ENCODE results near the gene CAB39. TPM values are rescaled to one million over a fixed set of nuclear protein-coding genes. Genes with fewer than 3 reads are reported as not detected.
A peak's percentile ranks its signal among the peaks of the same experiment; 100 is the strongest.

The CAB39 gene
- total RNA-seq, 1 experiment from 2014 or later: 91.7 TPM

DNA sequence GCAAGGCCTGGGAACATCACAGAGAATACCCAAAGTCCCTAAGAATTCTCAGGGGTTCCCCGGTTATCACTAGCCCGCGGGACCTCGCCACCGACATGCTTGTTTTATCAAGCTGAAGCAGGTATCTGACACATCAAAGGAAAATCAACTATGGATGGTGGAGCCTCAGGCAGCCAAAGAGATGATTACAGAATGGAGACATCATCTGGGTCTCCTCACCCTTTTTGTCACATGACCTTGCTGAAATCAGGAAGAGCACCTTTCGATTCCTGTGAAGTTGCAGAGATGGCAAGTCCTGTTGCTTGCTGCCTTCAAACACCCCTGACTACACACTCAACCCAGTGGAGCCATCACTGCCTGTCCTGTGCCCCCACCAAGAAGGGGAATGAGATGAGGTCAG, 19.2 kb upstream of the CAB39 start:
- intact Hi-C loops (cut with micrococcal nuclease): no loop called here
- Mint-ChIP-seq H3K36me3 (ENCODE audit: insufficient read depth, unreplicated experiment) (peaks cover 5% of the 10 kb centered on the region), H3K27me3 (ENCODE audit: insufficient read depth, unreplicated experiment) (no peaks in the 10 kb centered on the region), H3K4me1 (ENCODE audit: insufficient read depth, unreplicated experiment) (peaks cover 23% of the 10 kb centered on the region), H3K9me3 (ENCODE audit: unreplicated experiment) (no peaks in the 10 kb centered on the region), H3K27ac (ENCODE audit: low read depth, unreplicated experiment) (no peak overlapping the region), H3K4me3 (ENCODE audit: unreplicated experiment) (no peak overlapping the region)
- no TSS peak for BruUV-seq (replicated peaks)
- DNase-seq (ENCODE audit: unreplicated experiment): no peak
- ChIA-PET CTCF (interaction anchor here (0.7 to 1.1 kb wide), 2 partner anchors 18 to 21 kb away, joined by 3 read pairs; no protein-coding TSS in a partner anchor), POLR2A (no interaction called here)
- TF ChIP-seq CTCF (IDR thresholded peaks at IDR 0.05; ENCODE audit: unreplicated experiment): no peak

DNA sequence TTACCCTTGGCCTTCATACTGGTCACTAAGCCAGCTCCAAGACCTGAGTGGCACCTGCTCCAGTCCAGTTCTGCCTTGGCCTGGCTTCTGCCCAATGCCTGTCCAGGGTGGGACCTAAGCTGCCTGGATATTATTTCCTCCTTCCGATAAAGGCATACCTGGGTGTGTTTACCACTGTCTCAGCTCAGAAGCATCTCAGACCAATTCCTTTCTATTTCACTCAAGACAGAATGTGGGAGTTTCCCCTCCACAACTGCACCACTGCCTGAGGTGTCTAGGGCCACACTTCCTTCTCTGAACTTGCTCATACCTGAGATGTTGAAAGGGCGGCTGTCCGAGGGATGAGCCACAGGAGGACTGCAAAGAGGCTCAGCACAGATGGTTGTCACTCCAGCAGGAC, 18.4 kb upstream of the CAB39 start:
- H3K9me3 Mint-ChIP-seq (ENCODE audit: unreplicated experiment): no peaks in the 10 kb centered on the region
- ChIA-PET CTCF (interaction anchor here (0.6 to 1.1 kb wide), 2 partner anchors 18 to 104 kb away, joined by 3 to 4 read pairs; no protein-coding TSS in a partner anchor), POLR2A (interaction anchor here (1.0 kb wide), 1 partner anchor 9 kb away, joined by 3 read pairs; no protein-coding TSS in a partner anchor)
- TF ChIP-seq CTCF (IDR thresholded peaks at IDR 0.05; ENCODE audit: unreplicated experiment): no peak
- intact Hi-C loops (cut with micrococcal nuclease): no loop called here
- H3K4me1 Mint-ChIP-seq (ENCODE audit: insufficient read depth, unreplicated experiment): peaks cover 23% of the 10 kb centered on the region
- H3K36me3 Mint-ChIP-seq (ENCODE audit: insufficient read depth, unreplicated experiment): peaks cover 5% of the 10 kb centered on the region
- peak overlapping the region; percentile 21 for H3K27ac Mint-ChIP-seq (ENCODE audit: low read depth, unreplicated experiment)
- no peak overlapping the region for H3K4me3 Mint-ChIP-seq (ENCODE audit: unreplicated experiment)
- DNase-seq (ENCODE audit: unreplicated experiment): no peak
- no TSS peak for BruUV-seq (replicated peaks)
- no peaks in the 10 kb centered on the region for H3K27me3 Mint-ChIP-seq (ENCODE audit: insufficient read depth, unreplicated experiment)

DNA sequence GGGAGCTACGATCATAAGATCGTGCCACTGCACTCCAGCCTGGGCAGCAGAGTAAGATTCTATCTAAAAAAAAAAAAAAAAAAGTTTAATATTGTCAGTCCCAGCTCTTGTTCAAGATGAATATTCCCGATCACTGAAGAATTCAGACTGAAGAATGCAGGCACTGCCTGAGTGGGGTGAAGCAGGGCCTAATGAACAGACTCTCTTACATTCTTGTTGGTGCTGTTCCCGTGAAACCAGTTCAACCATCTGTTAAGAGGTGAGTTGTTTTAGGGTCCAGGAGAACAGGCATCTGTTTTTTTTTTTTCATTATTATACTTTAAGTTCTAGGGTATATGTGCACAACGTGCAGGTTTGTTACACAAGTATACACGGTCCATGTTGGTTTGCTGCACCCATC, 17.1 kb upstream of the CAB39 start:
- intact Hi-C loops (cut with micrococcal nuclease): no loop called here
- CTCF ChIA-PET: interaction anchor here (1.0 kb wide), 1 partner anchor 18 kb away, joined by 5 read pairs; no protein-coding TSS in a partner anchor
- H3K9me3 Mint-ChIP-seq (ENCODE audit: unreplicated experiment): no peaks in the 10 kb centered on the region
- H3K36me3 Mint-ChIP-seq (ENCODE audit: insufficient read depth, unreplicated experiment): peaks cover 5% of the 10 kb centered on the region
- POLR2A ChIA-PET: interaction anchor here (0.8 kb wide), 1 partner anchor 18 kb away, joined by 3 read pairs; no protein-coding TSS in a partner anchor
- DNase-seq (ENCODE audit: unreplicated experiment): no peak
- H3K27ac Mint-ChIP-seq (ENCODE audit: low read depth, unreplicated experiment): no peak overlapping the region
- H3K4me1 Mint-ChIP-seq (ENCODE audit: insufficient read depth, unreplicated experiment): peaks cover 24% of the 10 kb centered on the region
- BruUV-seq (replicated peaks): no TSS peak
- H3K4me3 Mint-ChIP-seq (ENCODE audit: unreplicated experiment): no peak overlapping the region
- no peaks in the 10 kb centered on the region for H3K27me3 Mint-ChIP-seq (ENCODE audit: insufficient read depth, unreplicated experiment)
- TF ChIP-seq CTCF (IDR thresholded peaks at IDR 0.05; ENCODE audit: unreplicated experiment): no peak

- CTCF ChIA-PET: no interaction called here
- BruUV-seq (replicated peaks): no TSS peak
- Mint-ChIP-seq H3K4me1 (ENCODE audit: insufficient read depth, unreplicated experiment) (peaks cover 21% of the 10 kb centered on the region), H3K4me3 (ENCODE audit: unreplicated experiment) (no peak overlapping the region), H3K9me3 (ENCODE audit: unreplicated experiment) (no peaks in the 10 kb centered on the region), H3K36me3 (ENCODE audit: insufficient read depth, unreplicated experiment) (peaks cover 5% of the 10 kb centered on the region), H3K27me3 (ENCODE audit: insufficient read depth, unreplicated experiment) (no peaks in the 10 kb centered on the region), H3K27ac (ENCODE audit: low read depth, unreplicated experiment) (no peak overlapping the region)
- TF ChIP-seq CTCF (IDR thresholded peaks at IDR 0.05; ENCODE audit: unreplicated experiment): no peak
- POLR2A ChIA-PET: interaction anchor here (0.6 to 0.7 kb wide), 2 partner anchors 20 to 34 kb away, joined by 3 read pairs; no protein-coding TSS in a partner anchor
- intact Hi-C loops (cut with micrococcal nuclease): no loop called here
- DNase-seq (ENCODE audit: unreplicated experiment): no peak
These were observed 16.0 kb upstream of the CAB39 start for GRCh38 chr2:230696670-230697069.
